Naive thymus-derived CD8-positive, alpha-beta T cell (primary cell): Measurements from ENCODE around the gene MYO10. TPM values are rescaled to one million over a fixed set of nuclear protein-coding genes. Genes with fewer than 3 reads are reported as not detected.
A peak's percentile ranks its signal among the peaks of the same experiment; 100 is the strongest.

Source experiments
- ATAC-seq, 2 donors: fragments of 150-1000 bp; cut with Tn5 transposase in 1 of 2; sonication (Bioruptor Pico), chemical (Tn5 transposase) in 1 of 2; 1 replicate in 1 of 2; 2 replicates in 1 of 2; pipeline ENCODE4 v1.10.0; 2021; ENCODE audit warnings: mild to moderate bottlenecking in 2 of 2, moderate library complexity in 2 of 2
- POLR2A ChIA-PET: fragments of 350-600 bp; sonication (Branson Sonifier 250); formaldehyde crosslinking; loops from one replicate; lab custom pipeline; 2021; ENCODE audit warnings: antibody characterized with exemption; lab: Charles Lee
- DNase-seq, 10 donors: peaks; one replicate each; pipeline versions ENCODE4 v3.0.0 to v3.0.0-alpha.2; 2020 to 2022
- H3K27ac Mint-ChIP-seq, 10 donors: one replicate each; pipeline ENCODE4 v1.8.0; 2020 to 2022; ENCODE audit warnings: mild to moderate bottlenecking in 10 of 10, mixed read lengths in 10 of 10, moderate library complexity in 4 of 10, inconsistent platforms in 1 of 10
- H3K27me3 Mint-ChIP-seq, 5 donors: one replicate each; pipeline ENCODE4 v1.8.0; 2021 to 2022; ENCODE audit warnings: mixed read lengths in 5 of 5
- H3K36me3 Mint-ChIP-seq, 3 donors: one replicate each; pipeline ENCODE4 v1.8.0; 2020 to 2022; ENCODE audit warnings: mixed read lengths in 3 of 3, mild to moderate bottlenecking in 2 of 3, inconsistent platforms in 1 of 3
- H3K4me1 Mint-ChIP-seq, 4 donors: one replicate each; pipeline ENCODE4 v1.8.0; 2021 to 2022; ENCODE audit warnings: mixed read lengths in 4 of 4
- H3K4me3 Mint-ChIP-seq, 10 donors: one replicate each; pipeline ENCODE4 v1.8.0; 2020 to 2022; ENCODE audit warnings: mild to moderate bottlenecking in 10 of 10, mixed read lengths in 10 of 10, moderate library complexity in 6 of 10, inconsistent platforms in 1 of 10
- H3K9me3 Mint-ChIP-seq, 9 donors: one replicate each; pipeline ENCODE4 v1.8.0; 2020 to 2022; ENCODE audit warnings: mixed read lengths in 9 of 9, mild to moderate bottlenecking in 3 of 9, inconsistent platforms in 1 of 9, moderate library complexity in 1 of 9
- polyA plus RNA-seq, 3 donors: library from polyadenylated mRNA; unstranded; fragments of 300-500 nt; fragmentation: Illumina TruSeq; gene quantifications; one replicate each; pipeline ENCODE4 v1.2.3, GENCODE V29; 2021
- total RNA-seq, 8 experiments: library from RNA in 2 of 8; stranded (reverse) in 2 of 8; gene quantifications; one replicate each; pipeline ENCODE4 v1.2.3 and lab custom pipeline; 2021 to 2026

MYO10 gene
- total and polyA plus RNA-seq, 5 experiments from 2014 or later: 0.02 to 0.07 TPM; not detected in 3

DNA sequence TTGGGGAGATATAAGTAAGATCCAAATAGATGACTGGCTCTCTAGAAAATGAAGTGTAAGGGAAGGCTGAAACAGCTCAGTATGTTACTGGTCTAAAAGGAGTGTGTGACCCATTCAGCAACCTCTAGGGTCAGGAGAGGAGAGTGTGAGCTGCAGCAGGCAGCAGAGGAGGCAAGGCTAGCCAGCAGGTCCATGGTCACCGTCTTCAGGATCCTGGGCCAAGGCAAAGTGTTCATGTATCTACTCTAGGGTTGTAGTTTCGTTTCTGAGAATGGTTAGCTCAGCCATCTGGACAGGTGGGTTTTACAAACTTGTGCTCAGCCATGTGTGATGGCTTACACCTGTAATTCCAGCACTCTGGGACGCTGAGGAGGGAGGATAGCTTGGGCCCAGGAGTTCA lies 13.7 kb downstream of the MYO10 start:
- Mint-ChIP-seq H3K36me3 (no peaks in the 10 kb centered on the region), H3K9me3 (peaks cover 0 to 6% (median 0%) of the 10 kb centered on the region in 9 donors), H3K4me1 (no peaks in the 10 kb centered on the region), H3K27me3 (peaks cover 0 to 4% (median 0%) of the 10 kb centered on the region in 5 donors), H3K4me3 (no peak overlapping the region), H3K27ac (no peak overlapping the region)
- POLR2A ChIA-PET: no interaction called here
- no peak for ATAC-seq
- DNase-seq: no peak

DNA sequence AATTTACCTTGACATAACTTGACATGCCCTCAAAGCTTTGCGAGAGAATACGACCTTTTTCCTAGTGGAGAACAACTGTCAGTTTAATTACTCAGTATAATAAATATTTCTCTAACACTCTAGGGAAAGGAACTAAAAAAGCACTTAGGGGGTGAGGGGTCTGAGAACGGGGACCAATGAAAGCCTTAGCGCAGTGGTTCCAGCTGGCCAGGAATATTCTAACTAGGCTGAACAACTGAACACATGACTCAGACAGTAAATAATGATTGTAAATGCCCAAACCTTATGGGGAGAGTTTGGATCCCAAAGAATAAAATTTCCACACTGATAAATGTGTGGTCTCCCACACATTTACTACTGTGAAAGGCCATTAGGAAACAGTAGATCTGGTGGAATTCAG lies 14.9 kb downstream of the MYO10 start:
- Mint-ChIP-seq H3K27me3 (peaks cover 0 to 4% (median 0%) of the 10 kb centered on the region in 5 donors), H3K36me3 (no peaks in the 10 kb centered on the region), H3K4me1 (no peaks in the 10 kb centered on the region), H3K27ac (no peak overlapping the region), H3K4me3 (no peak overlapping the region), H3K9me3 (peaks cover 0 to 6% (median 0%) of the 10 kb centered on the region in 9 donors)
- POLR2A ChIA-PET: no interaction called here
- ATAC-seq (no peak), DNase-seq (no peak)

DNA sequence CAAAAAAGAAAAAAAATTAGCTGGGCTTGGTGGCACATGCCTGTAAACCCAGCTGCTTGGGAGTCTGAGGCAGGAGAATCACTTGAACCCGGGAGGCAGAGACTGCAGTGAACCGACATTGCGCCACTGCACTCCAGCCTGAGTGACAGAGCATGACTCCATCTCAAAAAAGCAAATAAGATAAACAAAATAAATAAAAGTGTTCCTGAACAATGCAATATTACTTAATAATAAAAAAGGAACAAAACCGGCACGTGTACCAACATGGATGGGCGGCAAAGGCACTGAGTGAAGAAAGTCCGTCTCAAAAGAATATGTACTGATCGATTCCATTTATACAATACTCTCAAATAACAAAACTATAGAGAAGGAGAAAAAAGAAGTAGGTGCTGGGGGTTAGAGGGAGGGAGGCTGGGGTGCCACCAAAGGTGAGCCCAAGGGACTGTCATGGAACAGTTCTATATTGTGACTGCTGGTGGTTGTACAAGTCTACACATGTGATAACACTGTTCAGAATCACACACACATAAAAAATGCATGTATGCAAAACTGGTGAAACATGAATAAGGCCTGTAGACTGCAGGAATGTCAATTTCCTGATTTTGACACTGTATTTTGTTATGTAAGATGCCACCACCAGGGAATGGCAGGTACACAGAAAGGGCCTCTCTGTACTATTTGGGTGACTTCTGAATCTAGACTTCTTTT lies 15.8 kb downstream of the MYO10 start:
- Mint-ChIP-seq H3K27me3 (peaks cover 0 to 4% (median 1%) of the 10 kb centered on the region in 5 donors), H3K4me1 (no peaks in the 10 kb centered on the region), H3K36me3 (no peaks in the 10 kb centered on the region), H3K9me3 (peaks cover 0 to 6% (median 0%) of the 10 kb centered on the region in 9 donors), H3K4me3 (no peak overlapping the region), H3K27ac (no peak overlapping the region)
- no peak for ATAC-seq
- POLR2A ChIA-PET: no interaction called here
- DNase-seq: no peak

GRCh38 chr5:16918891-16919671 lies 17.0 kb downstream of the MYO10 start:
- DNase-seq (no peak), ATAC-seq (no peak)
- POLR2A ChIA-PET: no interaction called here
- Mint-ChIP-seq H3K9me3 (peaks cover 0 to 6% (median 0%) of the 10 kb centered on the region in 9 donors), H3K4me3 (no peak overlapping the region), H3K27me3 (peaks cover 0 to 4% (median 2%) of the 10 kb centered on the region in 5 donors), H3K27ac (no peak overlapping the region), H3K36me3 (no peaks in the 10 kb centered on the region), H3K4me1 (no peaks in the 10 kb centered on the region)

DNA sequence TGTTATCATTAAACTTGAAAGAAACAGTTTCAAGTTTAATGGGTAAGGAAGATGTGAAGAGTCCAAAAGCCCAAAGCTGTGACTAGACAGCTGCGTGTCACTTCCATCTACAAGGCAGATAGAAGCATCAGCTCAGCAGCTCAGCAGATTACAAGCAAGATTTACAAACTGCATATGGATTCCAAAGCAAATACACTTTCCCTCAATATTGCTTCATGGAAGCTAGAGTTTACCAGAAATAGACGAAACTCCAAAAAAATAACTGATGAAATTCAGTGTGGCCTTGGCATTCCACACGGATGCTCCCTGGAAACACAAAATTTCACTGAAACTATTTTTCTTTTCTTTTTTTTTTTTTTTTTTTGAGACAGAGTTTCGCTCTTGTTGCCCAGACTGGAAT lies 17.9 kb downstream of the MYO10 start:
- ATAC-seq: no peak
- POLR2A ChIA-PET: no interaction called here

GRCh38 chr5:16916262-16916878 lies 19.7 kb downstream of the MYO10 start:
- Mint-ChIP-seq H3K36me3 (no peaks in the 10 kb centered on the region), H3K4me1 (no peaks in the 10 kb centered on the region), H3K4me3 (no peak overlapping the region), H3K9me3 (peaks cover 0 to 4% (median 0%) of the 10 kb centered on the region in 9 donors), H3K27me3 (peaks cover 0 to 13% (median 2%) of the 10 kb centered on the region in 5 donors), H3K27ac (no peak overlapping the region)
- POLR2A ChIA-PET: no interaction called here
- DNase-seq: no peak
- ATAC-seq: no peak

More for the DNA sequence above, 17.9 kb downstream of the MYO10 start:
- Mint-ChIP-seq H3K27ac (no peak overlapping the region), H3K4me3 (no peak overlapping the region), H3K4me1 (no peaks in the 10 kb centered on the region), H3K27me3 (peaks cover 0 to 7% (median 2%) of the 10 kb centered on the region in 5 donors), H3K36me3 (no peaks in the 10 kb centered on the region), H3K9me3 (peaks cover 0 to 6% (median 0%) of the 10 kb centered on the region in 9 donors)
- no peak for DNase-seq

GRCh38 chr5:16914584-16914983 lies 21.5 kb downstream of the MYO10 start:
- Mint-ChIP-seq H3K27me3 (peaks cover 0 to 13% (median 2%) of the 10 kb centered on the region in 5 donors), H3K4me1 (no peaks in the 10 kb centered on the region), H3K4me3 (no peak overlapping the region), H3K36me3 (no peaks in the 10 kb centered on the region), H3K27ac (no peak overlapping the region), H3K9me3 (peaks cover 0 to 6% (median 0%) of the 10 kb centered on the region in 9 donors)
- ATAC-seq (no peak), DNase-seq (no peak)
- POLR2A ChIA-PET: no interaction called here

DNA sequence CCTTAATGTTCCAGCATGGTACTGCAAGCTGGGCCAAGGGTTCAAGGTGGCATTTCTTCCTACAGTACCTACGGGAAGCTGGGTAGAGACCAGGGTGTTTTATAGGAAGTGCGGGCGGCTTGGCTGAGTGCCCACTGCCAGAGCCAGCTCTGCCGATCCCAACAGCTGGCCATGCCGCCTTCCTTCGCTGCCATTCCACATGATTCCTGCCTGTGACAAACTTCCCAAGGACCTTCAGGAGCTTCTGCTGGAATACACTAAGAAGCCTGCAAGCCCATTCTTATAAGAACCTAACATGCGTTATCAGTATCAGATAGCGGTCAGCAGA lies 22.0 kb downstream of the MYO10 start:
- Mint-ChIP-seq H3K27me3 (peaks cover 0 to 13% (median 2%) of the 10 kb centered on the region in 5 donors), H3K27ac (no peak overlapping the region), H3K4me1 (no peaks in the 10 kb centered on the region), H3K9me3 (peaks cover 0 to 6% (median 0%) of the 10 kb centered on the region in 9 donors), H3K4me3 (no peak overlapping the region), H3K36me3 (no peaks in the 10 kb centered on the region)
- ATAC-seq (no peak), DNase-seq (no peak)
- POLR2A ChIA-PET: no interaction called here

DNA sequence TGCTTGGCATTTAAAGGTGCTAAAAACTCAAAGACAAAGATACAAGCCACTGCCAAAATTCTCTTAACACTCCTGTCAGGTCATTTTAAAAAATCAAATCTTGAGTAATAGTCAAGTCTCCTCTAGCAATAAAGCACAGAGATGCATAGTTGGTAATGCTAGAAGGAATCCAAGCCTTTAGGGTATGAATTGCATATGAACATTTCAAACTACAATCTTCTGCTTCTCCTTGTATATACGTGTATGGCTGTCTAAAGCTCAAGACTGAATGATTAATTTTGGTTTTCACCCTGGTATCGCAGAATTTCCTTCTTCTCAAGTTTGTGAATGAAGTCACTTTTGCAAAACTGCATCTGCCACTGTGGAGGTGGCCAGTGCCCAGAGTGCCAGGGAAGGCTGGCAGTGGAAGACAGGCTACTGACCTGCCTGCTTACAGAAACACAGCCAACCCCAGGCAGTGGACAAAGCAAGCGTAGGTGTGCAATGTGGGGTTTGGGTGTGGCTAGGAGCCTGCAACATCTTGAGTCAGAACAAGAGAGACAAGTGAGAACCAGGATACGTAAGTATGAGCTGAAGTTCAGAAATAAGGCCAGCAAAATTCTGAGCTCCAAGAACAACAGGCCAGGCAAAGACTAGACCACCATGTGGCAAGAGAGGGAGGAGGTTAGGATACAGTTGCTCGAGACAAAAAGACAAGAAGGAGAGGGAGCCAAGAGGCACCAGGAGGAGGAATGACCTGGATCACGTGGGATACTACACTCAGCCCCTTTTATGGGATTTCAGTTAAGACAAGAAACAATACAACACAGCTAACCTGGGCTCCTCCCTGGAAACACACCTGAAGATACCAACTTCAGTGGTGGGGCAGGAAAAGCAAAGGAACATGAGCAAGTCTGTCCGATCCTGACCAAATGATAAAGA lies 22.6 kb downstream of the MYO10 start:
- ATAC-seq (no peak), DNase-seq (no peak)
- Mint-ChIP-seq H3K36me3 (no peaks in the 10 kb centered on the region), H3K4me3 (peak overlapping the region in 1 of 10 donors; percentile 28), H3K27me3 (peaks cover 0 to 16% (median 4%) of the 10 kb centered on the region in 5 donors), H3K4me1 (peaks cover 0 to 1% (median 0%) of the 10 kb centered on the region in 4 donors), H3K9me3 (peaks cover 0 to 8% (median 3%) of the 10 kb centered on the region in 9 donors), H3K27ac (no peak overlapping the region)
- POLR2A ChIA-PET: no interaction called here

DNA sequence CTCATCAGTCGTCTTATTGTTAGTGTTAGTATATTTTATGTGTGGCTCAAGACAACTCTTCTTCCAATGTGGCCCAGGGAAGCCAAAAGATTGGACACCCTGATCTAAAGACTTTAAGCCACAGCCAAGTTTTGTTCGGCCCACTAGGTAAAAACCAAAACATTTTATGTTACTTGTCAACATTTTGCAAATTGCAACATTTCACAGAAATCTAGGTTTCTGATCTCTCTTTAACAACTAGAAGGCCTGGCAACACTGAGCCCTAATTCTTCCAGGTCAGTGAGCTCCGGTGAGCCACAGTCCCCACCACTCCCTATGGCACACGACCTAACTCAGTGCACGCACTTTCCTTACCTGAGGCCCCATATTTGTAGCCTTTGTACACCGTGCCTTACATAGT lies 24.0 kb downstream of the MYO10 start:
- Mint-ChIP-seq H3K9me3 (peaks cover 0 to 8% (median 3%) of the 10 kb centered on the region in 9 donors), H3K36me3 (no peaks in the 10 kb centered on the region), H3K4me1 (peaks cover 0 to 1% (median 0%) of the 10 kb centered on the region in 4 donors), H3K27me3 (peaks cover 0 to 16% (median 4%) of the 10 kb centered on the region in 5 donors), H3K4me3 (no peak overlapping the region), H3K27ac (no peak overlapping the region)
- no peak for ATAC-seq
- DNase-seq: no peak
- POLR2A ChIA-PET: no interaction called here

GRCh38 chr5:16909464-16909863 lies 26.6 kb downstream of the MYO10 start:
- Mint-ChIP-seq H3K36me3 (no peaks in the 10 kb centered on the region), H3K4me3 (no peak overlapping the region), H3K27ac (no peak overlapping the region), H3K4me1 (peaks cover 0 to 1% (median 0%) of the 10 kb centered on the region in 4 donors), H3K27me3 (peaks cover 0 to 16% (median 3%) of the 10 kb centered on the region in 5 donors), H3K9me3 (peaks cover 0 to 6% (median 4%) of the 10 kb centered on the region in 9 donors)
- DNase-seq (no peak), ATAC-seq (no peak)
- POLR2A ChIA-PET: interaction anchor here (0.6 kb wide), 1 partner anchor 31 kb away, joined by 3 read pairs; no protein-coding TSS in a partner anchor

DNA sequence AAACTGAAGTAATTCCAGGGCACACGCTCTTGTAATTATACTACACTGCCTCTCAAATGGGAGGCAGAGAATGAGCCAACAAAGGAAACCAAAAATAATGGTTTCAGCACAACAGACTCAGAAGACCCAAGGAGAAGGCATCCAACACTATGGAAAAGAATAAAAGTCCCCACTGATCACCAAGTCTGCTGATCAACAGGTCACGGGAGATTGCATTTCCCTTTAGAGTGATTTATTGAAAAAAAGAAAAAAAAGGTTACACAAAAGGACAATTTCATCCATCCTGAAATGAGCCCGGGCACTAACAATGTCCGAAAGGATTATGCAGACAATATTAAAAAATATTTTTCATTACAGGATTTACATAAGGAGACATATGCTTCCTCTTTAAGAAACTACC lies 28.8 kb downstream of the MYO10 start:
- Mint-ChIP-seq H3K36me3 (no peaks in the 10 kb centered on the region), H3K27ac (no peak overlapping the region), H3K4me3 (no peak overlapping the region), H3K4me1 (peaks cover 0 to 1% (median 0%) of the 10 kb centered on the region in 4 donors), H3K9me3 (peaks cover 0 to 6% (median 3%) of the 10 kb centered on the region in 9 donors), H3K27me3 (peaks cover 0 to 8% (median 3%) of the 10 kb centered on the region in 5 donors)
- DNase-seq: no peak
- no peak for ATAC-seq
- POLR2A ChIA-PET: no interaction called here
